NCI-H2227 (cell line): ENCODE measurements around the gene MAP2K1.
"Not testable (repeated sequence)": the region's sequence is repeated elsewhere in the genome, so short reads cannot be mapped to it uniquely, and the experiment has no call there.

ENCODE experiments used
- DNase-seq: peaks from one replicate; lab custom pipeline; 2025; ENCODE audit not compliant: unreplicated experiment; lab: John Stamatoyannopoulos, UW

MAP2K1 gene

DNA sequence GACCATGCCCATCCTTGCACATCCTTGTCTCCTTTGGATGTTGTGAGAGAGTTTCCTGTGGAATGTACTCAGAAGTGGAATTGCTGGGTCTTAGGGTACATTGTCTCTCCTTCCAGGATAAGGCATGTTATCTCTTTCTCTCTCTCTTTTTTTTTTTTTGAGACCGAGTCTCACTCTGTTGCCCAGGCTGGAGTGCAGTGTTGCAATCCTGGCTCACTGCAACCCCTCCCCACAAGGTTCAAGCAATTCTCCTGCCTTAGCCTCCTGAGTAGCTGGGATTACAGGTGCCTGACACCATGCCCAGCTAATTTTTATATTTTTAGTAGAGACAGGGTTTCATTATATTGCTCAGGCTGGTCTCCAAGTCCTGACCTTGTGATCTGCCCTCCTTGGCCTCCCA lies 6.3 kb downstream of the MAP2K1 start:
- DNase-seq = not testable (repeated sequence)

DNA sequence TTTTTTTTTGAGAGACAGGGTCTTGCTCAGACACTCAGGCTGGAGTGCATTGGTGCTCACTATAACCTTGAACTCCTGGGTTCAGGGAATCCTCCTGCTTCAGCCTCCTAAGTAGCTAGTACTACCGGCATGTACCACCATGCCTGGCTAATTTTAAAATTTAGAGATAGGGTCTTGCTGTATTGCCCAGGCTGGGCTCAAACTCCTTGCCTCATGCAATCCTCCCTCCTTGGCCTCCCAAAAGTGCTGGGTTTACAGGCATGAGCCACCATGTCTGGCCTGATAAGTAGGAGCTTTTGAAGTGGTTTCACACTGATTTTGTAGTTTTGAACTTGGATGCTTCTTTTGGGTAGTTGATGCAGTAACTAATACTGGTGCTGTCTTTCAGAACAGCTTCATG lies 7.8 kb downstream of the MAP2K1 start:
- no peak for DNase-seq

GRCh38 chr15:66394915-66395314 lies 8.2 kb downstream of the MAP2K1 start:
- DNase-seq = no peak

DNA sequence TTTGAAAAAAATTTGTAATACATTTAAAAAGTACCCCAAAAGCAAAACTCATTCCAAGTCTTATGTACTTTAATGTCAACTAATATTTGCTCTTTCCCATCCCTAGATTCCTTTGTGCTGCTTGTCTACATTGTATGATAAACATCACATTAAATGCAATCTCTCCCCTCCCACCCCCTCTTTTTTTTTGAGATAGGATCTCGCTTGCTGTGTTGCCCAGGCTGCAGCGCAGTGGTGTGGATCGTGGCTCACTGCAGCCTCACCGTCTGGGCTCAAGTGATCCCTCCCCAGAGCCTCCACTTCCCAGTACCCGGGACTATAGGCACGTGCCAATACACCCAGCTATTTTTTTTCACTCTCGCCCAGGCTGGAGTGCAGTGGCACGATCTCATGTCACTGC lies 12.6 kb downstream of the MAP2K1 start:
- DNase-seq = no peak

DNA sequence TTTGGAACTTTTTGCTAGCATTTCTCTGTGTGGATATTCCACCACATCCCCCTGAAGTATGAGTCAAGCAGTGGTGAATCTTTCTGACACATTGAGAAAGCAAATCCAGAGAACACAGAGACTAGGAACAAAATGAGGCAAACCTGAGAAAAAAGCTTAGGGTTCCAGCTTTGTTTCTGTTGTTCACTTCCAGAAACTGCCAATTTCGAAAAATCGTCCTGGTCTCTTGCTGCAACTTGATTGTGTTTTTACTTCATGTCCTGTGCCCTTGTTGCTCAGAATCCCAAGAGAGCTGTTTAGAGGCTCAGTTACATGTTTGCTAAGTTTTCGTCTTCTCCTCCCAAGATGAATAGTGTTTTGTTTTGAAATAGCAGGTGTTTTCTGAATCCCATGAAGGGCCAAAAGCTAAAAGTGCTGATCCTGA lies 13.7 kb downstream of the MAP2K1 start:
- DNase-seq = no peak

GRCh38 chr15:66401130-66402021 lies 14.7 kb downstream of the MAP2K1 start:
- DNase-seq = no peak

DNA sequence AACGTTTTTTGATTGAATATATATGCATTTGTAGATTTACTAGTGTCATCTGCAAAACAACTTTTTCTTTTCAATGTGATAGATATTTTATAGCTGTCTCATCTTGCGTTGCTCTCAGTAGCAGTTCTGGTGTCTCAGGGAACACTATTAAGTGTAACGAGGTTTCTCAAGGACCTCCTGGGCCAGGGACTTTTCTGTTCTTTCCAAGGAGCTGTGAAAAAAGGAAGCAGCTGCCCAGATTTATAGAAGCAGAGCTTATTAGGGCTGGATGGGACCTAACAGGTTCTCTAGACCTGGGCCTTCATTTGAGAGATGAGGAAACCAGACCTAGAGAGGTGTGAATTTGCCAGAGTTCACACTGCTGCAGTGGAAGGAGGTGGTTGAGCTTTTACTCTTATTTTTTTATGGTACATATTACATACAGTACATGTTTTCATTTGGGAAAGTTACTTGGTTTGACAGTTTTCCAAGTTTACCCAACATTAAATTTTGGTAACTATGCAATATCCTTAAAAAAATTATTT lies 16.1 kb downstream of the MAP2K1 start:
- DNase-seq = no peak

- DNase-seq = no peak
Observed at GRCh38 chr15:66403323-66403722, 16.6 kb downstream of the MAP2K1 start.

- DNase-seq = no peak
Observed at GRCh38 chr15:66404122-66404521, 17.4 kb downstream of the MAP2K1 start.

- DNase-seq = no peak
Observed at GRCh38 chr15:66404532-66404931, 17.8 kb downstream of the MAP2K1 start.

DNA sequence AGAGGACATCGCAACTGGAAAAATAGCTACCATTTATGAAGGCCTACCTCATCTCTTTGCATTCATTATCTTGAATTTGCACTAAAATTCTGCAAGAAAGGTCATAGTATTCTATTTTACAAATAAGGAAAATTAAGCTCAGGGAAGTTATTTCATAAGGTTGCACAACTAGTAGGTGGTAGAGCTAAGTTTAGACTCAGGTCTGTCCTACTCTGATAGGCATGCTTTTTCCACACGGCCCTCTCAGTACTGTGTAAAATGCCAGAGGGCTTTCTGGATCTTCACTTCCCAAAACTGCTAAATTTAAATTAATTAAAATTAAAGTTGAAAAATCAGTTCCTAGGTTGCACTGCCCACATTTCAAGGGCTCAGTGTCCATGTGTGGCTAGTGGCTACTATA lies 18.3 kb downstream of the MAP2K1 start:
- no peak for DNase-seq

DNA sequence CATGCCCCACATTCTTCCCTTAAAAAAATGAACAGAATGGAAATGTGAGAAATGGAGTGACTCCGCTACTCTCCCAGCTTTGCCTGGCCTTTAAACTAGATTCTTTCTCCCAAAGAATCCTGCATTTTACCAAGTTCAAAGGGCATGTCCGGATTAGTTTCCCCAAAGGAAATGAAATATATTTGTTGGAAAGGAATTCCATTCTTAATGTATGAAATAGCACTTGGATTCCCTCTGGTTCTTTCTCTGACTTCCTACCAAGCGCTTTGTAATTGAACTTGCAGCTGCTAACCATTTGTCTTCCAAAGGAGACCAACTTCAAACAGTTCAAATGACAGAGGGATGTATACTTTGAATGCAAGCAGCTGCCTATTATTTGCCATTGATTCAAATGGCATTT lies 18.9 kb downstream of the MAP2K1 start:
- no peak for DNase-seq

DNA sequence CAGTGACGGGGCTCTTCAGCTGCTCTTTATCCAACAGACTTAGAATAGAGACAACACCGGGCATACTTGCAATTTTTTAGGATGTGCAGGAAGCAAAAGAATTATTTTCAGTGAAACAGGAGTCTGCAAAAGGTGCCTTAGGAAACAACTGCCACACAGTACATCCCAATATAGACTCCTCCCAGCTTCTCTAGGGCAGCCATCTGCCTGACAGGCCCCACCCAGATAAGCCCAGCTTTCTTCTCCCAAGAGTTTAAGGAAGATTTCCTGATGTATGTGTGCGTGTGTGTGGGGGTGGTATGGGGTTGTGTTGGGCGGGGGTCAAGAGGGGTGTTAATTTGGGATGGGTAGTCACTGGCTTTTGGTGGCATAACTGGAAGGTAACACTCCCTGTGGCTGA lies 21.5 kb downstream of the MAP2K1 start:
- DNase-seq = no peak

DNA sequence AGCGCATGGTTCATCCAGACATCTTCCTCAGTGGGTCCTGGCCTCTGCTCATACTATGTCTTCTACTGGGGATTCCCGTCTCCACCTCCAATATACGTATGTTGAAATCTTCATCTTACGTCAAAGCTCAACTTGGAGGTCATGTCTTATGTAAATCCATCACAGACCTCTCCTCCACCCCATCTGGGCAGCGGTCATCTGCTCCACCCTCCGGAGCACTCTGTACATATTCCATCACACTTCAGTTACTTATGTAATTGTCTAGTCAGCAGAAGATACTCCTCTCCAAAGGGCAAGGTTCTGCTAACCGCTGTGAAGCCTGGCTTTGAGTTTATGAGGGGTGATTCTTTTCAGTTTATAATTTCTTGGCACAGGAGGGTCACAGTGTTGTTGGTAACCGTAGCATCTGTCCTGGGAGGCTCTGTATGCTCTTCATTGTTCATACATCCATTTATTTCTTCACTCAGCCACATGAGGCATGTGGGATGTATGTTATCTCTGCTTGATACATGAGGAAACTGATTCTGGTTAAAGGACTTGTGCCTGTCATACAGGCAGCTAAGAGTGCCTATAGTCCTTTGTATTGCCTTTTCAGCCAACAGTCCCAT lies 22.1 kb downstream of the MAP2K1 start:
- DNase-seq = no peak

DNA sequence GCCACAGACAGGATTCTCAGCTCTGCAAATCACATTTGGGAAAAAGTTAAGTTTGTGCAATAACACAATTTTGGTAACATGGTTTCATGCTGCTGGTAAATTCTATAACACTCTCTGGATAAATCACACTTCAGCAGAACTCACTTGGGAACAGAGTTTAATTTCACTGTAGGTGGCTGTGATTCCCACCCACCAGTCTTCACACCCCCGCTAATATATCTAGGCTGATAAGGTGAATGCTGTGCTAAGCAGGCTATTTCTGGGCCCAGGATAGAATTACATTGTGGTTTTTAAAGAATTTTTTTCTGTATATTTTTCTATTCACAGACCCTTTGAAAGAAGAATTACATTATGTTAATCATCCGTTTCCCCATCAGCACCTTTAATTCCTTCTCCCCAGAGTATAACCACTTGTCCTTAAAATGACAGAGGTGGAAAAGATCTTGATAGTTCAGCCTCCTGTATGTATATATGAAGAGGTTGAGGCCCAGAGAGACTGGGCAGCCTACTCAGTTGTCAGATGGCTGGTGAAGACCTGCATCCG lies 22.9 kb downstream of the MAP2K1 start:
- DNase-seq = no peak

DNA sequence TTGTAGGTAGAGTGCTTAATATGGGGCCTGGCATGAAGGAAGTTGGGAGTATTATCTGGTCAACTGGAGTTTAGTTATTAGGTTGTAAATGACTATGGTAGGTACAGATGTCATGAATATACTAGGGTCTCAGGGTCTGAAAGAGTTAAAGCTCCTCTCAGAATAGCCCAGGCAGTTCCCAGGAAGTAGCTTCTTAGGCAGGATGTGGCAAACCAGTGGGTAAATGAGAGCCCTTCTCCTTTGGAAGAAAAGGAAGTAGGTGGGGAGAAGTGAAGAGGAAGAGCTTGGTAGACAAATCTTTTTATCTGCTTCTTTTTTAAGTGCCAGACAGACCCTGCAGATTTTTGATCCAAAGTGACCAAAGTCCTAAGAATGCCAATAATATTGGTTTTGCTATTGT lies 24.5 kb downstream of the MAP2K1 start:
- DNase-seq = no peak

GRCh38 chr15:66412220-66412619 lies 25.5 kb downstream of the MAP2K1 start:
- DNase-seq = no peak

DNA sequence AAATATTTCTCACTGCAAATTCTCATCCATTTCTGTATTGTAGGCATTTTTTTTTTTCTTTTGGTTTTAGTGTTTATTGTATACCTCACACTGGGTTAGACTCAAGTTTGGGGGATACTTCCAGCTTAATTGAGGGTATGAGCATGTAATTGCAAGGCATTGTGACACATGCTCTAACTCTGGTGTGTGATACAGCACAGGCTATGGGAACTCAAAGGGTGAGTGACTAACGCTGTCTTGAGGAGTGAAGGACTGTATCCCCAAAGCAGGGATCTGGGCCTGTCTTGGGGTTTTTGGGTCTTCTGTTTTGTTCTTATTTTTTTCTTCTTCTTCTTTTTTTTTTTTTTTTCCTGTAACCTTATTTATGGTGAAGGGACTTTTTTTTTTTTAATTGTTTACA lies 26.9 kb downstream of the MAP2K1 start:
- DNase-seq = no peak

DNA sequence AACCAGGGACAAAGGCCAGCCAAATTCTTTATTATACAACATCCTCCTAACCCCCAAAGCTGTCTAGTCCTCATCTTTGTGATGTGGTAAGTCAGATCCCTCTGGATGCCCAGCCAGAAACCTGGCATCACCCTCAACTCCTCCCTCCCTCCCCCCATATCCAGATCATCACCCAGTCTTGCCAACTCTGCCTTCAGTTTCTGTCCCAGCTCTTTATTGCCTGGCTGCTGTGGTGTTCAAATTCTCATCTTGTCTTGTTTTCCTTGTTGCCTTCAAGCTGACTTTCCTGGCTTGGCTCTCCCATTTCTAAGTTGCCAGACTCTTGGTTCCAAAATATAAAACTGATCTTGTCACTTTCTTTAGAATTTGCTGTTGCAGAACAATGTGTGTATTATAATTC lies 28.6 kb downstream of the MAP2K1 start:
- DNase-seq = no peak

GRCh38 chr15:66417736-66418135 lies 31.0 kb downstream of the MAP2K1 start:
- no peak for DNase-seq

- DNase-seq = no peak
Observed at GRCh38 chr15:66419471-66419870, 32.8 kb downstream of the MAP2K1 start.

DNA sequence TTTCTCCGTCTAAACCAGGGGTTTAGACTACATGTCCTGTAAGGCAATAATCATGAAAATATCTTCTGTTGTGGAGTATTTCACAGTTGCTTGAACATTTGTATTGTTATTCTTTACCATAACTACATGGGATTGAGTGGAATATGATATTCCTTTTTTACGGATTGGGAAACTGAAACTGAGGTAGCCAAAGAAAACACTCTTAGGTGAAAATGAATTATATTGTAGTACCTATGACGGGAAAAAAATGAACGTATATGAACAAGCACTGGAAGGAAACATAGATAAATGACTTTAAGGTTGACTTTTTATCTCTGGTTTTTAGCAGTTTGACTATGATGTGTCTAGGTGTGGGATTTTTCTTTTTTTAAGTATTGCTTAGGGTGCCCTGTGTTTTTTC lies 35.6 kb downstream of the MAP2K1 start:
- no peak for DNase-seq
